HEK293 (cell line): ENCODE data around the gene SPTLC2.

Source experiments
- CTCF ChIA-PET: fragments of 350-600 bp; formaldehyde crosslinking; extraction: SDS; loops from one replicate; lab custom pipeline; 2021; ENCODE audit warnings: antibody characterized with exemption; lab: Yijun Ruan, JAX
- POLR2A ChIA-PET: fragments of 300-600 bp; formaldehyde crosslinking; extraction: SDS; loops from one replicate; lab custom pipeline; 2020; ENCODE audit warnings: antibody characterized with exemption, inconsistent platforms; lab: Yijun Ruan, JAX
- H3K27ac ChIP-seq: fragments of 200-500 bp; sonication (Bioruptor generic); 2 replicates; pipeline ENCODE4 v1.5.1; 2014; ENCODE audit warnings: low read depth, low read length, control low read depth, inconsistent platforms; ENCODE audit errors: extremely low read depth
- H3K36me3 ChIP-seq, 2 experiments: fragments of 200-500 bp in 1 of 2; sonication (Bioruptor generic) in 1 of 2; 1 replicate in 1 of 2; 2 replicates in 1 of 2; pipeline ENCODE4 v1.5.1; 2014 to 2017; ENCODE audit warnings: inconsistent platforms in 2 of 2, low read length in 2 of 2; ENCODE audit not compliant: control insufficient read depth in 2 of 2, insufficient read depth in 1 of 2
- H3K4me1 ChIP-seq: fragments of 200-500 bp; sonication (Bioruptor generic); 2 replicates; pipeline ENCODE4 v1.5.1; 2014; ENCODE audit warnings: mild to moderate bottlenecking, low read length, inconsistent platforms; ENCODE audit not compliant: control insufficient read depth, insufficient read depth
- H3K4me3 ChIP-seq: 2 replicates; pipeline ENCODE4 v1.5.1; 2011; ENCODE audit warnings: low read depth, mild to moderate bottlenecking, control low read depth, low read length, moderate library complexity
- H3K9me3 ChIP-seq: fragments of 200-500 bp; sonication (Bioruptor generic); 2 replicates; pipeline ENCODE4 v1.5.1; 2014; ENCODE audit warnings: low read depth, low read length, inconsistent platforms; ENCODE audit not compliant: control insufficient read depth, insufficient read depth
- BCL11A ChIP-seq: fragments of 450-650 bp; formaldehyde crosslinking; IDR thresholded peaks from 2 replicates; pipeline ENCODE4 v1.5.1; 2016; ENCODE audit warnings: low read depth, missing biosample characterization, missing genetic modification characterization
- GFI1B ChIP-seq: fragments of 450-650 bp; formaldehyde crosslinking; IDR thresholded peaks from 2 replicates; pipeline ENCODE4 v1.5.1; 2016; ENCODE audit warnings: missing biosample characterization, missing genetic modification characterization
- OVOL3 ChIP-seq: fragments of 450-650 bp; formaldehyde crosslinking; IDR thresholded peaks from 2 replicates; pipeline ENCODE4 v1.5.1; 2016; ENCODE audit warnings: missing biosample characterization, missing genetic modification characterization
- ZNF140 ChIP-seq: fragments of 450-650 bp; formaldehyde crosslinking; IDR thresholded peaks from 2 replicates; pipeline ENCODE4 v1.5.1; 2016; ENCODE audit warnings: missing biosample characterization, missing genetic modification characterization
- ZNF174 ChIP-seq: fragments of 450-650 bp; formaldehyde crosslinking; IDR thresholded peaks from 2 replicates; pipeline ENCODE4 v1.5.0; 2017; ENCODE audit warnings: missing biosample characterization, mild to moderate bottlenecking, missing genetic modification characterization
- ZNF2 ChIP-seq: fragments of 450-650 bp; formaldehyde crosslinking; IDR thresholded peaks from 2 replicates; pipeline ENCODE4 v1.5.1; 2016; ENCODE audit warnings: missing biosample characterization, missing genetic modification characterization
- ZNF221 ChIP-seq: fragments of 450-650 bp; formaldehyde crosslinking; IDR thresholded peaks from 2 replicates; pipeline ENCODE4 v1.5.1; 2017; ENCODE audit warnings: missing biosample characterization, missing genetic modification characterization, borderline replicate concordance
- ZNF266 ChIP-seq: fragments of 450-650 bp; formaldehyde crosslinking; IDR thresholded peaks from 2 replicates; pipeline ENCODE4 v1.5.1; 2016; ENCODE audit warnings: missing biosample characterization, missing genetic modification characterization, low read depth
- ZNF362 ChIP-seq: fragments of 450-650 bp; formaldehyde crosslinking; IDR thresholded peaks from 2 replicates; pipeline ENCODE4 v1.5.1; 2016; ENCODE audit warnings: missing biosample characterization, missing genetic modification characterization
- ZNF366 ChIP-seq: fragments of 450-650 bp; formaldehyde crosslinking; conservative IDR thresholded peaks from 2 replicates; pipeline ENCODE4 v1.5.1; 2016; ENCODE audit warnings: missing biosample characterization, missing genetic modification characterization
- ZNF37A ChIP-seq: fragments of 450-650 bp; IDR thresholded peaks from 2 replicates; pipeline ENCODE4 v1.5.1; 2018; ENCODE audit warnings: missing biosample characterization, missing genetic modification characterization
- ZNF391 ChIP-seq: fragments of 450-650 bp; formaldehyde crosslinking; IDR thresholded peaks from 2 replicates; pipeline ENCODE4 v1.5.1; 2016; ENCODE audit warnings: low read depth, missing biosample characterization, missing genetic modification characterization, borderline replicate concordance
- ZNF416 ChIP-seq: fragments of 450-650 bp; formaldehyde crosslinking; IDR thresholded peaks from 2 replicates; pipeline ENCODE4 v1.5.1; 2016; ENCODE audit warnings: missing biosample characterization, missing genetic modification characterization
- ZNF426 ChIP-seq: fragments of 450-650 bp; formaldehyde crosslinking; IDR thresholded peaks from 2 replicates; pipeline ENCODE4 v1.5.1; 2017; ENCODE audit warnings: missing biosample characterization, missing genetic modification characterization, mild to moderate bottlenecking, inconsistent platforms, moderate library complexity
- ZNF529 ChIP-seq: fragments of 450-650 bp; formaldehyde crosslinking; IDR thresholded peaks from 2 replicates; pipeline ENCODE4 v1.5.1; 2017; ENCODE audit warnings: missing genetic modification characterization, missing biosample characterization; ENCODE audit not compliant: insufficient replicate concordance
- ZNF561 ChIP-seq: fragments of 450-650 bp; IDR thresholded peaks from 2 replicates; pipeline ENCODE4 v1.5.1; 2018; ENCODE audit warnings: missing biosample characterization, missing genetic modification characterization, borderline replicate concordance
- ZNF571 ChIP-seq: fragments of 450-650 bp; formaldehyde crosslinking; IDR thresholded peaks from 2 replicates; pipeline ENCODE4 v1.5.0; 2017; ENCODE audit warnings: missing biosample characterization, missing genetic modification characterization
- ZNF580 ChIP-seq: fragments of 450-650 bp; formaldehyde crosslinking; IDR thresholded peaks from 2 replicates; pipeline ENCODE4 v1.5.1; 2016; ENCODE audit warnings: missing biosample characterization, missing genetic modification characterization
- ZNF600 ChIP-seq: fragments of 450-650 bp; formaldehyde crosslinking; IDR thresholded peaks from 2 replicates; pipeline ENCODE4 v1.5.1; 2016; ENCODE audit warnings: missing biosample characterization, missing genetic modification characterization
- ZNF623 ChIP-seq: fragments of 450-650 bp; formaldehyde crosslinking; IDR thresholded peaks from 2 replicates; pipeline ENCODE4 v1.5.1; 2016; ENCODE audit warnings: missing biosample characterization, missing genetic modification characterization
- ZNF624 ChIP-seq: fragments of 450-650 bp; formaldehyde crosslinking; IDR thresholded peaks from 2 replicates; pipeline ENCODE4 v1.5.1; 2017; ENCODE audit warnings: missing biosample characterization, missing genetic modification characterization
- ZNF660 ChIP-seq: fragments of 450-650 bp; IDR thresholded peaks from 2 replicates; pipeline ENCODE4 v1.5.1; 2018; ENCODE audit warnings: missing biosample characterization, mild to moderate bottlenecking, missing genetic modification characterization
- ZNF701 ChIP-seq: fragments of 450-650 bp; formaldehyde crosslinking; IDR thresholded peaks from 2 replicates; pipeline ENCODE4 v1.5.1; 2016; ENCODE audit warnings: missing biosample characterization, missing genetic modification characterization
- ZNF704 ChIP-seq: fragments of 450-650 bp; formaldehyde crosslinking; IDR thresholded peaks from 2 replicates; pipeline ENCODE4 v1.5.1; 2016; ENCODE audit warnings: missing biosample characterization, missing genetic modification characterization
- TF ChIP-seq, protein P1 (sequence below): fragments of 450-650 bp; formaldehyde crosslinking; IDR thresholded peaks from 2 replicates; pipeline ENCODE4 v1.5.1; 2016; ENCODE audit warnings: missing biosample characterization, missing genetic modification characterization
- TF ChIP-seq, protein P2 (sequence below): fragments of 450-650 bp; formaldehyde crosslinking; IDR thresholded peaks from 2 replicates; pipeline ENCODE4 v1.5.1; 2016; ENCODE audit warnings: missing biosample characterization, missing genetic modification characterization

SPTLC2 gene

GRCh38 chr14:77641534-77642341 lies 25.3 kb upstream of the SPTLC2 start:
- Histone ChIP-seq H3K9me3 (no peaks in the 10 kb centered on the region), H3K4me3 (no peak overlapping the region), H3K27ac (no peak overlapping the region), H3K36me3 (no peaks in the 10 kb centered on the region), H3K4me1 (no peaks in the 10 kb centered on the region)
- ChIA-PET POLR2A (interaction anchor here (0.6 kb wide), 1 partner anchor 52 kb away, joined by 4 read pairs; no protein-coding TSS in a partner anchor), CTCF (no interaction called here)
- TF ChIP-seq ZNF266 (tag by site-specific recombination) (no peak), ZNF704 (tag by site-specific recombination) (no peak), OVOL3 (tag by site-specific recombination) (no peak), ZNF600 (tag by site-specific recombination) (no peak), ZNF426 (tag by site-specific recombination) (no peak), ZNF366 (tag by site-specific recombination) (no peak), ZNF624 (tag by site-specific recombination) (no peak), ZNF416 (tag by site-specific recombination) (no peak), ZNF701 (no peak), ZNF174 (tag by site-specific recombination) (no peak)
- TF ChIP-seq, protein P1, sequence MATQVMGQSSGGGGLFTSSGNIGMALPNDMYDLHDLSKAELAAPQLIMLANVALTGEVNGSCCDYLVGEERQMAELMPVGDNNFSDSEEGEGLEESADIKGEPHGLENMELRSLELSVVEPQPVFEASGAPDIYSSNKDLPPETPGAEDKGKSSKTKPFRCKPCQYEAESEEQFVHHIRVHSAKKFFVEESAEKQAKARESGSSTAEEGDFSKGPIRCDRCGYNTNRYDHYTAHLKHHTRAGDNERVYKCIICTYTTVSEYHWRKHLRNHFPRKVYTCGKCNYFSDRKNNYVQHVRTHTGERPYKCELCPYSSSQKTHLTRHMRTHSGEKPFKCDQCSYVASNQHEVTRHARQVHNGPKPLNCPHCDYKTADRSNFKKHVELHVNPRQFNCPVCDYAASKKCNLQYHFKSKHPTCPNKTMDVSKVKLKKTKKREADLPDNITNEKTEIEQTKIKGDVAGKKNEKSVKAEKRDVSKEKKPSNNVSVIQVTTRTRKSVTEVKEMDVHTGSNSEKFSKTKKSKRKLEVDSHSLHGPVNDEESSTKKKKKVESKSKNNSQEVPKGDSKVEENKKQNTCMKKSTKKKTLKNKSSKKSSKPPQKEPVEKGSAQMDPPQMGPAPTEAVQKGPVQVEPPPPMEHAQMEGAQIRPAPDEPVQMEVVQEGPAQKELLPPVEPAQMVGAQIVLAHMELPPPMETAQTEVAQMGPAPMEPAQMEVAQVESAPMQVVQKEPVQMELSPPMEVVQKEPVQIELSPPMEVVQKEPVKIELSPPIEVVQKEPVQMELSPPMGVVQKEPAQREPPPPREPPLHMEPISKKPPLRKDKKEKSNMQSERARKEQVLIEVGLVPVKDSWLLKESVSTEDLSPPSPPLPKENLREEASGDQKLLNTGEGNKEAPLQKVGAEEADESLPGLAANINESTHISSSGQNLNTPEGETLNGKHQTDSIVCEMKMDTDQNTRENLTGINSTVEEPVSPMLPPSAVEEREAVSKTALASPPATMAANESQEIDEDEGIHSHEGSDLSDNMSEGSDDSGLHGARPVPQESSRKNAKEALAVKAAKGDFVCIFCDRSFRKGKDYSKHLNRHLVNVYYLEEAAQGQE (tag by site-specific recombination), result no peak

- POLR2A ChIA-PET, result no interaction called here
- no peak overlapping the region for H3K27ac ChIP-seq
- TF ChIP-seq ZNF362 (tag by site-specific recombination) (no peak), ZNF140 (tag by site-specific recombination) (no peak), ZNF2 (tag by site-specific recombination) (no peak), GFI1B (tag by site-specific recombination) (no peak), ZNF529 (tag by site-specific recombination) (no peak), ZNF221 (no peak), ZNF571 (tag by site-specific recombination) (no peak), ZNF561 (tag by site-specific recombination) (no peak), BCL11A (no peak), ZNF623 (tag by site-specific recombination) (no peak), ZNF660 (tag by site-specific recombination) (no peak), ZNF391 (tag by site-specific recombination) (no peak), ZNF37A (tag by site-specific recombination) (no peak), ZNF580 (no peak)
- TF ChIP-seq, protein P2, sequence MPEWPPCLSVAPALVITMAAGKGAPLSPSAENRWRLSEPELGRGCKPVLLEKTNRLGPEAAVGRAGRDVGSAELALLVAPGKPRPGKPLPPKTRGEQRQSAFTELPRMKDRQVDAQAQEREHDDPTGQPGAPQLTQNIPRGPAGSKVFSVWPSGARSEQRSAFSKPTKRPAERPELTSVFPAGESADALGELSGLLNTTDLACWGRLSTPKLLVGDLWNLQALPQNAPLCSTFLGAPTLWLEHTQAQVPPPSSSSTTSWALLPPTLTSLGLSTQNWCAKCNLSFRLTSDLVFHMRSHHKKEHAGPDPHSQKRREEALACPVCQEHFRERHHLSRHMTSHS (tag by site-specific recombination), result no peak
- TF ChIP-seq, all 188 proteins: peak for 0
- CTCF ChIA-PET, result no interaction called here
- H3K9me3 ChIP-seq, result no peaks in the 10 kb centered on the region
- H3K36me3 ChIP-seq, result no peaks in the 10 kb centered on the region
- no peaks in the 10 kb centered on the region for H3K4me1 ChIP-seq
- H3K4me3 ChIP-seq, result no peak overlapping the region
These were observed 24.5 kb upstream of the SPTLC2 start for GRCh38 chr14:77640756-77641533.
